ENCODE data around the gene IGSF23.

IGSF23 gene, protein sequence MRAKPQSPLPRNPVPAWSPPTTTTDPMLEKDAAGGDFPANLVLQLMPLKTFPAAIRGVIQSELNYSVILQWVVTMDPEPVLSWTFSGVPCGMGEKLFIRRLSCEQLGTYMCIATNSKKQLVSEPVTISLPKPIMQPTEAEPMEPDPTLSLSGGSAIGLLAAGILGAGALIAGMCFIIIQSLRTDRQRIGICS

DNA sequence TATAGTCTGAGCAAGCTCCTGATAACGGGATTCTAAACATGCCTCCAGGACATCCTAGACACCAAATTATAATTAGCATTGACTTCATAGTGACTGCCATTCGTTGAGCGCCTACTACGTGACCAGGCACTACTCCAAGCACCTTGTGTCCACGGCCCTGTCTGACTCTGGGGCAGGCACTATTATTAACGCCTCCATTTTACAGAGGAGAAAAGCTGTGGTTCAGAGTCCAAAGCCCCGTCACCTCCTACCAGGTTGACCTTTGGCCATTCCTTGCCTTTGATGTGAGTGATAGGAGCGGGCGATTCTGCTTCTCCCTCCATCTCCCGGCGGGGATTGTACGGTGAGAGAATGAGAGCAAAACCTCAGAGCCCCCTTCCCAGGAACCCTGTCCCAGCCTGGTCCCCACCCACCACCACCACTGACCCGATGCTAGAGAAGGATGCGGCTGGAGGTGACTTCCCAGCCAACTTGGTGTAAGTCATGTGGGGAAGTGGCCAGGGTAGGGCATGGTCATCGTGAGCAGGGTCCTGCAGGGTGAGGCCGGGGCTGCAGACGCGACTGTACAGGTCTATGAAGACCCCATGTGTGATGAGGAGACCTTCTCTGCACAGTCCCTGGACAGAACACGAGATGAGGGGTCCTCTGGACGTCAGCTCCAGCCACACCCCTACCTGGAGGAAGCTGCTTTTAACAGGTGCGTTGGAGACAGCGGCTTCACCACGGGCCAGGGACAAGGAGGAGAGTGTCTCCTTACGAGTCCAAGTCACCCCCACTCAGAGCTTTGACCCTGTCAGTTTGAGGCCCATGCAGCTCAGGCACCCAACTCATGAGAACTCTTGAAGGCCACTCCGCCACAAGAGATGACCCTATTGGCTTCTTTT is at the start of gene IGSF23:
Gene IGSF23 (plus strand): TSS at position 269 of the 884 bp plus-strand sequence. CDS start 83 bp downstream, at position 352.
- no peak for DNase-seq

GRCh38 chr19:44566984-44567383 is 46.4 kb upstream of the IGSF23 start:
- DNase-seq = no peak

DNA sequence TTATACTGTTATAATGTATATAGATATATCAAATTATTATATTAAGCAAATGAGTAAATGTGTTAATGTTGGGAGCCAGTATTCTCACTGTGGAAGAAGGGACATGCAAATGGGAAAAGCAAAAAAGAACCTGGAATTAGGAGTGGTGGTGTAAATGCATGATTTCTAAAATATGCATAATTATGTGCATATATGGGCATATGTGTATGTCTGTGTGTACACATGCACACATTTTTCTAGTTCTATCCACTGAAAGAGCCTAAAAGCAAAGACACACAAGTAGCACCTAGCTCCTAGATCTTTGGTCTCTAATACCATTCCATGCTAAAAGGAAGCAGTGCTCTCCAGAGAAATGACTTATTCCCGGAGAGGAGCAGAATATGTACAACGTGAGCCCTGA is 45.6 kb upstream of the IGSF23 start:
- no peak for DNase-seq

GRCh38 chr19:44570603-44570983 is 42.8 kb upstream of the IGSF23 start:
- DNase-seq = no peak

- DNase-seq = peak in 4 of 6 experiments; percentile 14 to 61 (median 32)
Measured at GRCh38 chr19:44570984-44571684, 42.2 kb upstream of the IGSF23 start.

- no peak for DNase-seq
Measured at GRCh38 chr19:44571830-44572580, 41.4 kb upstream of the IGSF23 start.

DNA sequence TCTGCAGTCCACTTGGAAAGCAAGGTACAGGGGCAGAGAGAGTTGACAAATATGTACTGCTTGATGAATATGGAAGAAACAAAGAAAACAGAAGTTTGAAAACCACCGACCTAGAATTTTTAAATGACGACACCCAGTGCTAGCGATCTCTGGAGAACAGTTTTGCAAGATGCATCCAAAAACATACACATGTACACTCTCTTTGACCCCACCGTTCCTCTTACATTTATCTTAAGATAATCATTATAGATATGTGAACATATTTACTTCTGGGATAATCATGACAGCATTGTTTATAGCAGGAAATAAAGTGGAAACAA is 40.8 kb upstream of the IGSF23 start:
- DNase-seq = no peak

DNA sequence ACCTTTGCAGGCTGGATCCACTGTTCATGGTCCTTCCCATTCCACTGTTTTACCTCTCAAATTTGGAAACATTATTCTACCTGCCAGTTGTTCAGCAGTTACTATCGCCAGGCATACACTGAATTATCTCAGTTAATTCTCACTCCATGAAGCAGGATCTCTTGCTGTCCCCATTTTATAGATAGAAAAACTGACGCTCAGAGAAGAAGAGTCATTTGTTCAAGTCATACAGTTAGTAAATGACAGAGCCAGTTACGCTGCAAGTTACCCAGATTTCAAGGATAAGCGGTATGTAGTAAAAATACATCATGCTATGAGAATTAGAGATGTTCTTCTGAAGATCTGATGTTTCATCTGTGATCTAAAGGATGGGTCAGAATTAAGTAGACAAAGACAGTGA is 40.2 kb upstream of the IGSF23 start:
- DNase-seq = no peak

GRCh38 chr19:44573627-44574026 is 39.7 kb upstream of the IGSF23 start:
- DNase-seq = no peak

DNA sequence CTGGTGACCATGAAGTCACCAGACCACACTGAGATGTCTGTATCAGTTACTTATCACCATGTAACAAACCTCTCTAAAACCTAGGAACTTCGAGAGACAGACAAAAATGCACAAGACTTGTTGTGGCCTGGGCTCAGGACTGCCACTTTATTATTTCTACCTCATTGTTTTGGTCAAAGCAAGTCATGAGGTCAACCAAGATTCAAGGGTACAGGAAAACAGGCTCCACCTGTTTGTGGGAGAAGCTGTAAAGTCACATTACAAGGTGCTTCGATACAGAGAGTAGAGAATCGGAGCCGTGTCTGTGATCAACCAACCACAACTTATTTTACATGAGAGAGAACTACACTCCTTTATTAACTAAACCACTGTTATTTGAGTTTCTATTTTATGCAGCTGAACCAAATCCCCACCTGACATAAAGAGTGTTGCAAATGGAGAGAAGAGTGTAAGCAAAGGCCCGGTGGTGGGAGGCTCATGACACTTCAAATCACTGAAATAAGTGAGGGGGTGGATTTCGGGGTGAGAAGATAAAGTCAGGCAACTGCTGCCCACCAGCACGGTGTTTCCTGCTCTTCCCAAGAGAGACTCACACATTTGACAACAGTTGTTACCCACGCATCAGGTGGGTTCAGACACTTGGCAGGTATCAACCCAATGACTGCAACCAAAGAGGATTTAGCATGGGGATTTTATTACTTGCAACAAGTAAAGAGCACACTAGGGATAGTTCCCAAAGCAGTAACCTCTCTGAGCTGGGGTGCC is 39.0 kb upstream of the IGSF23 start:
- no peak for DNase-seq

GRCh38 chr19:44575116-44575700 is 38.2 kb upstream of the IGSF23 start:
- DNase-seq = no peak

GRCh38 chr19:44576843-44577565 is 36.4 kb upstream of the IGSF23 start:
- DNase-seq = peak in 2 of 6 experiments; percentile 6 to 9

DNA sequence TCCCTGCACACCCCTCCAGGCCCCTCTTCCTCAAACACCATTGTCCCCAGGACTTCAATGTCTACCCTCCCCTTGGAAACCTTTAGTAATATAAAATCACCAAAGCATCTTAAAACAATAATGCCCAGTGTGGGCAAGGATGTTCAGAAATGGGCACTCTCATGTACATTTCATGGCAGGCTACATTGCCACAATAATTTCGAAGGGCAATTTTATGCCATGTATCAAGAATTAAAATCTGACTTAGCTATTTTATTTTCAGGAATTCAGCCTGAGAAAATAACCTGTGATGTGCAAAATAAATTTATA is 35.8 kb upstream of the IGSF23 start:
- DNase-seq = no peak

DNA sequence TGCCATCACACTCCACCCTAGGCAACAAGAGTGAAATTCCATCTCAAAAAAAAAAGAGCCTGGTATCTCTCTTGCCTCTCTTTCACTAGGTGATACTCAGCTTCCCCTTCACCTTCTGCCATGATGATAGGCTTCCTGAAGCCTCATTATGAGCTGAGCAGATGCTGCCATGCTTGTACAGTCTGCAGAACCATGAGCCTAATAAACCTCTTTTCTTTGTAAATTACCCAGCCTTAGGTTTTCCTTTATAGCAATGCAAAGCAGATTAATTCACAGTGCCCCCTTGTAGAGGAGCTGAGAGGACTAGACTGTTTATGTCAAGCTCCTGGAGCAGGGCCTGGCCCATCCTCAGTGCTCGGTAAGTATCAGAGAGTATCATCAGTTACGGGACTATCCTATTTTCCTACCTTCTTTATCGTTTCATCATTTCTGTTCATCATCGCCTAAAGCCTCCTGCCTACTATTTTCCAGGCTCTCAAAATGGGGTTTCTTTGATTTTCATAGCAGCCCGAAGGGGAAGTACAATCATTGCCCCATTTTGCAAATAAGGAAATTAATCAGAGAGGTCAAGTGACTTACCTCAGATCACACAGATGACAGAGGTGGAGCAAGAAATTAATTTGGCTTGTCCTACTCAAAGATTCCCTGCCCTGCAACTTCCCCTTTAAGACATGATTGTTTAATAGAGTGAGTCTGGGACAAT is 33.5 kb upstream of the IGSF23 start:
- no peak for DNase-seq

DNA sequence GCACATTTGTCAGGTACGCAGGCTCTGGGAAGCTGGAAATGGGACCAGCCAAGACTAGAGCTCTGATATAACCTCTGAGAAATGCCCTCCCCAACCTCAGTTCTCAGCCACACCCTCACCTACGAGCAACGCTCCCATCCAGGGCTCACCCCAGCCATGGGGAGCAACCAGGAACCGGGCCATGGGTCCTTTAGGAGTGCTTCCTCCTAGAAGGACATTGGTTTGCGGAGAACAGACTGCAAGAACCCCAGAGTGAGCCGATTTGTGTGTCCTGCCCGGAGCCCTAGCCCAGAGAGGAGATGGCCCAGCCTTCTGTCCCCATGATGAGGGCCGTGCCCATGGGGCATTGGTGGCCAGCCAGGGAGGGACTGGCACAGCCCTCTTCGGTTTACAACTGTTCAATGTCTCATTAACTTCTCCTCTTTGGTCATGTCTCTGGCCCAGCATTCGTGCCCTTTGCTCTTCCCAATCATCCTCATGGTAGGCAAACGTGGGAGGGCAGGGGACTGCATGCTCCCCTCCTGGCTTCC is 32.9 kb upstream of the IGSF23 start:
- no peak for DNase-seq

GRCh38 chr19:44581288-44581687 is 32.1 kb upstream of the IGSF23 start:
- no peak for DNase-seq

DNA sequence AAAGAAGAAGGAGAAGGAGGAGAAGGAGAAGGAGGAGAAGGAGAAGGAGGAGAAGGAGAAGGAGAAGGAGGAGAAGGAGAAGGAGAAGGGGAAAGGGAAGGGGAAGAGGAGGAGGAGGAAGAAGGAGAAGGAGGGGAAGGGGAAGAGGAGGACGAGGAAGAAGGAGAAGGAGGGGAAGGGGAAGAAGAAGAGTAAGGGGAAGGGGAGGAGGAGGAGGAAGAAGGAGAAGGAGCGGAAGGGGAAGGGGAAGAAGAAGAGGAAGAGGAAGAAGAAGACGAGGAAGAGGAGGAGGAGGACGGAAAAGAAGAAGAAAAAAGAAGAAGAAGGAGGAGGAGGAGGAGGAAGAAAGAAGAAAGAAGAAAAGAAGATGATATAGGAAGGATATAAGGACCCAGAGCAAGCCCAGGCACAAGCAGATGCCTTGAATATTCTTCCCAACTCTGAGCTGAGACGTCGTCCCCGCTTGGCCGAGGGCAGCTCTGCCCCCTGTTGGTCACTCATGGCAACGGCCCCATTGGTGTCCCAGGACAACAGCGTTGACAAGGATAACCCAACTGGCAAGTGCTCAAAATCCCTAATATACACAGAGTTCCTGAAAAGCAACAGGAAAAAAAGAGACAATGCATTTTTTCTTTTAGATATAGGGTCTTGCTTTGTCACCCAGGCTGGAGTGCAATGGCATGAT is 30.6 kb upstream of the IGSF23 start:
- DNase-seq = no peak

DNA sequence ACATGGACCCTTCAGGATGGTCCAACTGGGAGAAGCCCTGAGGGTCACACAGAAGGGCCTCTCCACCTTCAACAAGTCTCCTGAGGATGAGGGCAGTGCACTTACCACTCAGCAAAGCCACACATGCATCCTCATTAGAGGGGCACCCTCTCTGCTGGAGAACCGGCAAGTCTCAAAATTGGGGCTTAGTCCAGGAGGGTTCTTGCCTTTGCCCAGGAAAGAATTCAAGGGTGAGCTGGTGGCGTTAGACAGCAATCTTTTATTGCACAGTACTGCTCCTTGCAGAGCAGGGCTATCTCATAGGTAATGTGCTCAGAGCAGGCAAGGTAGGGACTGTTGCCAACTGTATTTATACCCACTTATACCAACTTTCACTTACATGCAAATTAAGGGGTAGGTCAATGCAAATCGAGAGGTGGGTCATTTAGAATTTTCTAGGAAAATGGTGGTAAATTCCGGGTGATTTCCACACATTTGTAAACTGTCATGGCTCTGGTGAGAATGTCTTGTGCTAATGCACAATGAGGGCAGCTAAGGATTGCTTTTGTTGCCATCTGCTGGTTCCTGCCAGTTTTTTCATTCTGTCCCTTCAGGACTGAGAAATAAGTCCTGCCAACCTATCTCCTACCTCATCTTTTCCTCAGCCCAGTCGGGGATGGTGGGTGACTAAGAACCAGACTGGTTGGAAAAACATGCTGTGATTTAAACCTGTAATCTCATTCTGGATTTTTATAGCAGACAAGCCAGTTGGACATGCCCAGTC is 27.8 kb upstream of the IGSF23 start:
- no peak for DNase-seq

Measured in stimulated activated naive CD4-positive, alpha-beta T cell (primary cell).